GM23338 (cell line): ENCODE data around the gene SLC2A8. TPM values are rescaled to one million over a fixed set of nuclear protein-coding genes. Genes with fewer than 3 reads are reported as not detected.

Experiments
- ATAC-seq: fragments of 200-7000 bp; cut with Tn5 transposase; 3 replicates; pipeline ENCODE4 v1.9.1; 2020
- DNase-seq: peaks from one replicate; pipeline ENCODE4 v3.0.0-alpha.2; 2015; ENCODE audit warnings: low spot score
- H2AFZ ChIP-seq: fragments of 200-600 bp; sonication (generic); 2 replicates; pipeline ENCODE4 v1.8.0; 2016; ENCODE audit warnings: antibody characterized with exemption, mild to moderate bottlenecking, moderate library complexity
- H3F3A ChIP-seq: fragments of 200-600 bp; sonication (generic); replicated peaks from 2 replicates; pipeline ENCODE4 v1.8.0; 2017; ENCODE audit warnings: antibody characterized with exemption, mixed run types, low read depth
- H3K27ac ChIP-seq: fragments of 200-600 bp; sonication (generic); 2 replicates; pipeline ENCODE4 v1.6.1; 2016; ENCODE audit warnings: low read depth
- H3K27me3 ChIP-seq: fragments of 200-600 bp; sonication (generic); 2 replicates; pipeline ENCODE4 v1.8.0; 2016; ENCODE audit warnings: mild to moderate bottlenecking, mixed run types, moderate library complexity; ENCODE audit not compliant: insufficient read depth
- H3K36me3 ChIP-seq: fragments of 200-600 bp; sonication (generic); 2 replicates; pipeline ENCODE4 v1.8.0; 2016; ENCODE audit warnings: mild to moderate bottlenecking; ENCODE audit not compliant: insufficient read depth
- H3K4me1 ChIP-seq: fragments of 200-600 bp; sonication (generic); 2 replicates; pipeline ENCODE4 v1.8.0; 2016; ENCODE audit warnings: mild to moderate bottlenecking, moderate library complexity; ENCODE audit not compliant: insufficient read depth
- H3K4me2 ChIP-seq: fragments of 200-600 bp; sonication (generic); 2 replicates; pipeline ENCODE4 v1.7.1; 2017; ENCODE audit warnings: mixed run types
- H3K4me3 ChIP-seq: fragments of 200-600 bp; sonication (generic); 2 replicates; pipeline ENCODE4 v1.6.1; 2016; ENCODE audit warnings: mixed run types
- H3K79me2 ChIP-seq: fragments of 200-600 bp; sonication (generic); replicated peaks from 2 replicates; pipeline ENCODE4 v1.8.0; 2017; ENCODE audit warnings: mild to moderate bottlenecking; ENCODE audit not compliant: insufficient read depth
- H3K9me2 ChIP-seq: fragments of 200-600 bp; sonication (generic); 2 replicates; pipeline ENCODE4 v1.8.0; 2017; ENCODE audit not compliant: insufficient read depth
- H4K20me1 ChIP-seq: fragments of 200-600 bp; sonication (generic); replicated peaks from 2 replicates; pipeline ENCODE4 v1.8.0; 2017; ENCODE audit warnings: mild to moderate bottlenecking; ENCODE audit not compliant: insufficient read depth
- H3K27ac Mint-ChIP-seq: 2 replicates; pipeline ENCODE4 v1.8.0; 2020; ENCODE audit warnings: inconsistent platforms, mild to moderate bottlenecking, moderate library complexity, mixed read lengths
- H3K27me3 Mint-ChIP-seq: 3 replicates; pipeline ENCODE4 v1.8.0; 2022; ENCODE audit warnings: low read depth, mild to moderate bottlenecking, moderate library complexity, mixed read lengths, inconsistent platforms; ENCODE audit not compliant: insufficient read depth, poor library complexity
- H3K36me3 Mint-ChIP-seq: 3 replicates; pipeline ENCODE4 v1.8.0; 2021; ENCODE audit warnings: low read depth, mild to moderate bottlenecking, inconsistent platforms, moderate library complexity, mixed read lengths
- H3K4me1 Mint-ChIP-seq: 3 replicates; pipeline ENCODE4 v1.8.0; 2020; ENCODE audit warnings: mild to moderate bottlenecking, inconsistent platforms, mixed read lengths
- H3K4me3 Mint-ChIP-seq: 3 replicates; pipeline ENCODE4 v1.8.0; 2021; ENCODE audit warnings: moderate library complexity, mild to moderate bottlenecking, inconsistent platforms, mixed read lengths
- H3K9me3 Mint-ChIP-seq: 3 replicates; pipeline ENCODE4 v1.8.0; 2020; ENCODE audit warnings: moderate library complexity, mild to moderate bottlenecking, inconsistent platforms, mixed read lengths
- CREB1 ChIP-seq: fragments of 250-450 bp; sonication (Bioruptor Pico); IDR thresholded peaks from 2 replicates; pipeline ENCODE4 v1.5.0; 2020; ENCODE audit warnings: low read depth, mild to moderate bottlenecking, moderate library complexity
- CTCF ChIP-seq, 2 experiments: fragments of 200-600 bp in 1 of 2; sonication (generic) in 1 of 2; conservative IDR thresholded peaks; 2 replicates each; pipeline versions ENCODE4 v1.5.1 to v1.6.1; 2016 to 2017; ENCODE audit warnings: antibody characterized with exemption in 2 of 2, low read depth in 2 of 2, mild to moderate bottlenecking in 2 of 2, moderate library complexity in 1 of 2
- ETS1 ChIP-seq: IDR thresholded peaks from 2 replicates; pipeline ENCODE4 v1.6.1; 2016; ENCODE audit warnings: antibody characterized with exemption
- JUNB ChIP-seq: IDR thresholded peaks from one replicate; pipeline ENCODE4 v1.6.1; 2016; ENCODE audit warnings: antibody characterized with exemption; ENCODE audit not compliant: unreplicated experiment
- NANOG ChIP-seq: IDR thresholded peaks from 2 replicates; pipeline ENCODE4 v1.6.1; 2016; ENCODE audit warnings: antibody characterized with exemption, borderline replicate concordance
- POLR2AphosphoS5 ChIP-seq: IDR thresholded peaks from 2 replicates; pipeline ENCODE4 v1.6.1; 2016; ENCODE audit warnings: antibody characterized with exemption, low read depth
- REST ChIP-seq: IDR thresholded peaks from one replicate; pipeline ENCODE4 v1.6.1; 2018; ENCODE audit warnings: antibody characterized with exemption; ENCODE audit not compliant: unreplicated experiment
- STAT1 ChIP-seq: IDR thresholded peaks from one replicate; pipeline ENCODE4 v1.6.1; 2016; ENCODE audit warnings: antibody characterized with exemption; ENCODE audit not compliant: unreplicated experiment
- ZNF331 ChIP-seq: fragments of 250-450 bp; sonication (Bioruptor Pico); IDR thresholded peaks from 2 replicates; pipeline ENCODE4 v1.5.0; 2020; ENCODE audit warnings: low read depth, mild to moderate bottlenecking, moderate library complexity
- ZNF462 ChIP-seq: fragments of 250-450 bp; sonication (Bioruptor Pico); IDR thresholded peaks from 2 replicates; pipeline ENCODE4 v1.5.0; 2020; ENCODE audit warnings: mild to moderate bottlenecking, moderate library complexity
- polyA plus RNA-seq: library from polyadenylated mRNA; unstranded; fragments of >200 nt; fragmentation: Nextera tagmentation; extraction: Ambion mirVana; gene quantifications from 2 replicates; pipeline ENCODE4 v1.2.1, GENCODE V29; 2016
- total RNA-seq: library from RNA; depleted of rRNA; stranded (reverse); fragments of >200 nt; shearing (Covaris generic); gene quantifications from 2 replicates; pipeline ENCODE4 v1.2.3, GENCODE V29; 2014

SLC2A8 gene
- total and polyA plus RNA-seq, 2 experiments from 2014 or later, result 16.3 to 34.1 TPM

- TF ChIP-seq REST (no peak), POLR2AphosphoS5 (no peak), STAT1 (no peak), CTCF (conservative IDR thresholded peaks at IDR 0.05; ENCODE audit: low read depth in 2 of 2) (no peak), JUNB (no peak)
Observed at GRCh38 chr9:127422787-127423186, 25.8 kb downstream of the SLC2A8 start (continued).

- Mint-ChIP-seq H3K27me3 (peaks cover 11% of the 10 kb centered on the region), H3K9me3 (no peaks in the 10 kb centered on the region), H3K36me3 (peaks cover 5% of the 10 kb centered on the region; the same call in 2 of the 3 replicates), H3K4me3 (peak overlapping the region; percentile 99), H3K4me1 (peaks cover 26% of the 10 kb centered on the region), H3K27ac (peak overlapping the region; percentile 100)
- H3K4me2 ChIP-seq, result peak overlapping the region; percentile 100
- no peaks in the 10 kb centered on the region for H3K9me2 ChIP-seq
- H3K79me2 ChIP-seq, result peaks cover 40% of the 10 kb centered on the region
- H3K4me1 ChIP-seq, result peaks cover 12% of the 10 kb centered on the region
- H3F3A ChIP-seq, result 0 out of 2 replicates have a peak, but pooled peaks cover 6% of the 10 kb centered on the region
- ATAC-seq (peak; percentile 32), DNase-seq (no peak)
- no peaks in the 10 kb centered on the region; the same call in none of the 2 replicates for H4K20me1 ChIP-seq
- peak overlapping the region; percentile 61 for H3K27ac ChIP-seq
- H3K27me3 ChIP-seq, result no peaks in the 10 kb centered on the region
- H3K4me3 ChIP-seq, result peak overlapping the region; percentile 95
- H2AFZ ChIP-seq, result peak overlapping the region; percentile 95
- H3K36me3 ChIP-seq, result no peaks in the 10 kb centered on the region
- no peak for TF ChIP-seq POLR2AphosphoS5
- no peak for TF ChIP-seq NANOG
- no peak for TF ChIP-seq ZNF331
- no peak for TF ChIP-seq ZNF462 (CRISPR knock-in tag)
- TF ChIP-seq CREB1 (CRISPR knock-in tag), result no peak
- TF ChIP-seq STAT1, result no peak
- no peak for TF ChIP-seq ETS1
Observed at GRCh38 chr9:127423476-127423933, 26.5 kb downstream of the SLC2A8 start.
